NCI-H2081 (cell line): ENCODE measurements around the gene VPS54.

ENCODE experiments used
- DNase-seq, 2 experiments: peaks; one replicate each; lab custom pipeline; 2025; lab: John Stamatoyannopoulos, UW

The VPS54 gene

GRCh38 chr2:64019083-64019974 lies at the start of gene VPS54:
TSS of gene VPS54 (minus strand) at chr2:64019428. CDS start at chr2:63983999, 35,429 bp downstream.
- DNase-seq: peak; percentile 69 to 72

GRCh38 chr2:64067326-64067725 lies 48.1 kb upstream of the VPS54 start:
- DNase-seq: no peak

- DNase-seq: no peak
These were observed 46.3 kb upstream of the VPS54 start for GRCh38 chr2:64065516-64065915.

GRCh38 chr2:64063924-64064331 lies 44.7 kb upstream of the VPS54 start:
- DNase-seq: peak in 1 of 2 experiments; percentile 41

GRCh38 chr2:64063454-64063853 lies 44.2 kb upstream of the VPS54 start:
- DNase-seq: peak in 1 of 2 experiments; percentile 41

- peak in 1 of 2 experiments; percentile 29 for DNase-seq
These were observed 43.6 kb upstream of the VPS54 start for GRCh38 chr2:64062840-64063239.

GRCh38 chr2:64059270-64059669 lies 40.0 kb upstream of the VPS54 start:
- no peak for DNase-seq

GRCh38 chr2:64056021-64056420 lies 36.8 kb upstream of the VPS54 start:
- DNase-seq: no peak

GRCh38 chr2:64054161-64054915 lies 35.1 kb upstream of the VPS54 start:
- no peak for DNase-seq

GRCh38 chr2:64052463-64053241 lies 33.4 kb upstream of the VPS54 start:
- DNase-seq: peak; percentile 36 to 72

- peak; percentile 69 to 81 for DNase-seq
These were observed 30.5 kb upstream of the VPS54 start for GRCh38 chr2:64049633-64050220.

GRCh38 chr2:64045938-64046337 lies 26.7 kb upstream of the VPS54 start:
- DNase-seq: no peak

- DNase-seq: no peak
These were observed 20.9 kb upstream of the VPS54 start for GRCh38 chr2:64040161-64040560.

- DNase-seq: no peak
These were observed 16.9 kb upstream of the VPS54 start for GRCh38 chr2:64036034-64036705.

GRCh38 chr2:64035072-64035942 lies 16.1 kb upstream of the VPS54 start:
- no peak for DNase-seq

GRCh38 chr2:64029116-64029665 lies 10.0 kb upstream of the VPS54 start:
- peak; percentile 21 to 82 for DNase-seq

GRCh38 chr2:64025741-64026140 lies 6.5 kb upstream of the VPS54 start:
- DNase-seq: no peak

GRCh38 chr2:64024259-64024949 lies 5.2 kb upstream of the VPS54 start:
- DNase-seq: no peak
